ENCODE measurements around the gene STXBP6. TPM values are rescaled to one million over a fixed set of nuclear protein-coding genes. Genes with fewer than 3 reads are reported as not detected.

Gene STXBP6
- total RNA-seq, 1 experiment from 2014 or later, result 6.4 TPM

- no TSS peak for BruUV-seq (replicated peaks)
Observed at GRCh38 chr14:25056688-25057078, 6.7 kb upstream of the STXBP6 start.

DNA sequence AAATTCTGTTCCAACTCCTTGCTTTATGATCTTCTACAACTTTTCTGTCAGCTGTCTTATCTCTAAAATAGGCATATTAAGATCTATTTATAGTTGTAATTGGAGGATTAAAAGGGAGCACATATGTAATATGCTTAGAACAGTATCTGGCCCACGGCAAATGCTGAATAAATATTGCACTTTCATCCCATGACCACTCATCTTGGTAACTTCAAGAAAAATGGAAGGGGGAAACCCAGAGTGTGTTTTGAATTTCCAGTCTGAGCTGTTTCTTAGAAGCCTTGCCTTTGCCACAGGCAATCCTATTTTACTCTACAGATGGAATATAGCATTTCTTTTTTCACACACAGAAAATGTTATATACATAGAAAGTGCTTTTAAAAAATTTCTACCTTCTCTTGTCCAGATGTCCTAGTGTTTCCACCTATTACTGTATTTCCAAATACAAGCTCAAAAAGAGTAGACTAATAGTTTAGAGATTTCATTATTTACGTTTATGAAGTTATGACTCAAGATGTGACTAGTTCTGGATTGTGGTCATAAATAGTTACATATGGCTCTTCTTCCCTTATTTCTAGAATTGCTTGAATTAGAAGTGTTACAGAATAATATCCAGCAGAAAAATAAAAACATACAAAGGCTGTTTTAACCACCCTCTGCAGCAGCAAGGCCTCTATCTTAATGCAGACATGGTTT lies 6.2 kb upstream of the STXBP6 start:
- CTCF ChIA-PET, result no interaction called here
- Mint-ChIP-seq H3K4me3 (ENCODE audit: low read depth, unreplicated experiment) (no peak overlapping the region), H3K4me1 (ENCODE audit: low read depth, unreplicated experiment) (peaks cover 5% of the 10 kb centered on the region), H3K36me3 (ENCODE audit: insufficient read depth, unreplicated experiment) (no peaks in the 10 kb centered on the region), H3K27ac (ENCODE audit: unreplicated experiment) (no peak overlapping the region), H3K27me3 (ENCODE audit: unreplicated experiment) (no peaks in the 10 kb centered on the region), H3K9me3 (ENCODE audit: low read depth, unreplicated experiment) (no peaks in the 10 kb centered on the region)
- DNase-seq, result no peak
- BruUV-seq (replicated peaks), result no TSS peak
- intact Hi-C loops (cut with micrococcal nuclease; ENCODE audit: unreplicated experiment), result no loop called here
- TF ChIP-seq, protein P1, sequence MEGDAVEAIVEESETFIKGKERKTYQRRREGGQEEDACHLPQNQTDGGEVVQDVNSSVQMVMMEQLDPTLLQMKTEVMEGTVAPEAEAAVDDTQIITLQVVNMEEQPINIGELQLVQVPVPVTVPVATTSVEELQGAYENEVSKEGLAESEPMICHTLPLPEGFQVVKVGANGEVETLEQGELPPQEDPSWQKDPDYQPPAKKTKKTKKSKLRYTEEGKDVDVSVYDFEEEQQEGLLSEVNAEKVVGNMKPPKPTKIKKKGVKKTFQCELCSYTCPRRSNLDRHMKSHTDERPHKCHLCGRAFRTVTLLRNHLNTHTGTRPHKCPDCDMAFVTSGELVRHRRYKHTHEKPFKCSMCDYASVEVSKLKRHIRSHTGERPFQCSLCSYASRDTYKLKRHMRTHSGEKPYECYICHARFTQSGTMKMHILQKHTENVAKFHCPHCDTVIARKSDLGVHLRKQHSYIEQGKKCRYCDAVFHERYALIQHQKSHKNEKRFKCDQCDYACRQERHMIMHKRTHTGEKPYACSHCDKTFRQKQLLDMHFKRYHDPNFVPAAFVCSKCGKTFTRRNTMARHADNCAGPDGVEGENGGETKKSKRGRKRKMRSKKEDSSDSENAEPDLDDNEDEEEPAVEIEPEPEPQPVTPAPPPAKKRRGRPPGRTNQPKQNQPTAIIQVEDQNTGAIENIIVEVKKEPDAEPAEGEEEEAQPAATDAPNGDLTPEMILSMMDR (IDR thresholded peaks at IDR 0.05; ENCODE audit: unreplicated experiment), result no peak

More at GRCh38 chr14:25056688-25057078, 6.7 kb upstream of the STXBP6 start:
- Mint-ChIP-seq H3K4me1 (ENCODE audit: low read depth, unreplicated experiment) (peaks cover 6% of the 10 kb centered on the region), H3K27me3 (ENCODE audit: unreplicated experiment) (no peaks in the 10 kb centered on the region), H3K4me3 (ENCODE audit: low read depth, unreplicated experiment) (no peak overlapping the region), H3K9me3 (ENCODE audit: low read depth, unreplicated experiment) (no peaks in the 10 kb centered on the region), H3K36me3 (ENCODE audit: insufficient read depth, unreplicated experiment) (no peaks in the 10 kb centered on the region), H3K27ac (ENCODE audit: unreplicated experiment) (no peak overlapping the region)
- no peak for DNase-seq
- TF ChIP-seq, protein P1 (IDR thresholded peaks at IDR 0.05; ENCODE audit: unreplicated experiment), result no peak
- intact Hi-C loops (cut with micrococcal nuclease; ENCODE audit: unreplicated experiment), result no loop called here
- CTCF ChIA-PET, result no interaction called here

DNA sequence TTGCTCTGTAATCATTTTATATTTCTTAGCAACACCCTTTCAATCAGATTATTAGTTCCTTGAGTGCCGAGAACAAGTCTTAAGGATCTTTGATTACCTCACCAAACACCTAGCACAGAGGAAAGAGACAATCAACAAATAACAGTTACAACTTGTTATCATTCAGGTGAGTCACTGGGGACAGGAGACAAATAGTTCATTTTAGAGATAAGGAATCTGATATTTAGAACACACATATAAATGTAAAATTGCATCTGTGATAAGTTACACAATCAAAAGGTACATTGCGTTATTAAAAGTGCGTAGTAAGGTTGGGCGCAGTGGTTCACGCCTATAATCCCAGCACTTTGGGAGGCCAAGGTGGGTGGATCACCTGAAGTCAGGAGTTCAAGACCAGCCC lies 5.1 kb upstream of the STXBP6 start:
- CTCF ChIA-PET, result interaction anchor here (0.7 kb wide), 1 partner anchor 140 kb away, joined by 3 read pairs; no protein-coding TSS in a partner anchor
- Mint-ChIP-seq H3K4me1 (ENCODE audit: low read depth, unreplicated experiment) (peaks cover 8% of the 10 kb centered on the region), H3K9me3 (ENCODE audit: low read depth, unreplicated experiment) (no peaks in the 10 kb centered on the region), H3K4me3 (ENCODE audit: low read depth, unreplicated experiment) (no peak overlapping the region), H3K36me3 (ENCODE audit: insufficient read depth, unreplicated experiment) (peaks cover 8% of the 10 kb centered on the region), H3K27me3 (ENCODE audit: unreplicated experiment) (no peaks in the 10 kb centered on the region), H3K27ac (ENCODE audit: unreplicated experiment) (no peak overlapping the region)
- BruUV-seq (replicated peaks), result no TSS peak
- DNase-seq, result no peak
- intact Hi-C loops (cut with micrococcal nuclease; ENCODE audit: unreplicated experiment), result no loop called here
- TF ChIP-seq, protein P1 (IDR thresholded peaks at IDR 0.05; ENCODE audit: unreplicated experiment), result no peak

- no peak overlapping the region for H3K27ac Mint-ChIP-seq (ENCODE audit: unreplicated experiment)
- peaks cover 8% of the 10 kb centered on the region for H3K4me1 Mint-ChIP-seq (ENCODE audit: low read depth, unreplicated experiment)
- intact Hi-C loops (cut with micrococcal nuclease; ENCODE audit: unreplicated experiment), result loop anchor here (5.0 kb wide), 2 partner anchors 74 to 246 kb away; no protein-coding TSS in a partner anchor
- no TSS peak for BruUV-seq (replicated peaks)
- TF ChIP-seq, protein P1 (IDR thresholded peaks at IDR 0.05; ENCODE audit: unreplicated experiment), result no peak
- H3K4me3 Mint-ChIP-seq (ENCODE audit: low read depth, unreplicated experiment), result no peak overlapping the region
- DNase-seq, result no peak
- no peaks in the 10 kb centered on the region for H3K9me3 Mint-ChIP-seq (ENCODE audit: low read depth, unreplicated experiment)
- H3K27me3 Mint-ChIP-seq (ENCODE audit: unreplicated experiment), result no peaks in the 10 kb centered on the region
- peaks cover 21% of the 10 kb centered on the region for H3K36me3 Mint-ChIP-seq (ENCODE audit: insufficient read depth, unreplicated experiment)
- CTCF ChIA-PET, result no interaction called here
Observed at GRCh38 chr14:25053585-25053984, 3.6 kb upstream of the STXBP6 start.

All from Calu3 (cell line).